ENCODE data around the gene MVB12B.

Gene MVB12B

GRCh38 chr9:126435105-126435504, 108.5 kb downstream of the MVB12B start:
- no peak for DNase-seq

- no peak for DNase-seq
Measured at GRCh38 chr9:126435626-126436025, 109.0 kb downstream of the MVB12B start.

- DNase-seq: no peak
Measured at GRCh38 chr9:126436545-126437267, 110.1 kb downstream of the MVB12B start.

GRCh38 chr9:126437268-126437666, 110.6 kb downstream of the MVB12B start:
- no peak for DNase-seq

GRCh38 chr9:126437701-126438100, 111.1 kb downstream of the MVB12B start:
- DNase-seq: no peak

- no peak for DNase-seq
Measured at GRCh38 chr9:126438741-126439401, 112.2 kb downstream of the MVB12B start.

GRCh38 chr9:126439402-126439765, 112.8 kb downstream of the MVB12B start:
- no peak for DNase-seq

GRCh38 chr9:126439883-126440653, 113.4 kb downstream of the MVB12B start:
- DNase-seq: no peak

- no peak for DNase-seq
Measured at GRCh38 chr9:126440940-126441339, 114.3 kb downstream of the MVB12B start.

- DNase-seq: no peak
Measured at GRCh38 chr9:126442636-126443035, 116.0 kb downstream of the MVB12B start.

- no peak for DNase-seq
Measured at GRCh38 chr9:126443144-126443543, 116.5 kb downstream of the MVB12B start.

- DNase-seq: no peak
Measured at GRCh38 chr9:126448136-126448535, 121.5 kb downstream of the MVB12B start.

GRCh38 chr9:126448865-126449577, 122.4 kb downstream of the MVB12B start:
- DNase-seq: no peak

GRCh38 chr9:126449725-126450667, 123.4 kb downstream of the MVB12B start:
- DNase-seq: no peak

GRCh38 chr9:126450668-126451205, 124.1 kb downstream of the MVB12B start:
- no peak for DNase-seq

GRCh38 chr9:126451316-126451885, 124.8 kb downstream of the MVB12B start:
- DNase-seq: no peak

- no peak for DNase-seq
Measured at GRCh38 chr9:126452106-126452505, 125.5 kb downstream of the MVB12B start.

- DNase-seq: no peak
Measured at GRCh38 chr9:126453156-126453963, 126.7 kb downstream of the MVB12B start.

GRCh38 chr9:126454215-126454614, 127.6 kb downstream of the MVB12B start:
- DNase-seq: no peak

- DNase-seq: no peak
Measured at GRCh38 chr9:126454795-126455194, 128.2 kb downstream of the MVB12B start.
